IPS-18a (cell line): Measurements from ENCODE around the gene STAT4.

Source experiments
- H3K27ac ChIP-seq: one replicate; pipeline ENCODE4 v1.5.1; 2013; ENCODE audit warnings: low read length
- H3K27me3 ChIP-seq: one replicate; pipeline ENCODE4 v1.6.1; 2013; ENCODE audit warnings: mild to moderate bottlenecking, low read length; ENCODE audit not compliant: control insufficient read depth, insufficient read depth
- H3K36me3 ChIP-seq: one replicate; pipeline ENCODE4 v1.6.1; 2013; ENCODE audit warnings: low read depth, low read length; ENCODE audit not compliant: control insufficient read depth
- H3K4me1 ChIP-seq: one replicate; pipeline ENCODE4 v1.6.1; 2013; ENCODE audit warnings: low read depth, low read length; ENCODE audit not compliant: control insufficient read depth
- H3K4me3 ChIP-seq: one replicate; pipeline ENCODE4 v1.5.1; 2013; ENCODE audit warnings: low read length
- H3K9ac ChIP-seq: one replicate; pipeline ENCODE4 v1.6.1; 2013; ENCODE audit warnings: mild to moderate bottlenecking, low read length, moderate library complexity
- H3K9me3 ChIP-seq: one replicate; pipeline ENCODE4 v1.6.1; 2013; ENCODE audit warnings: low read depth, low read length; ENCODE audit not compliant: control insufficient read depth

Gene STAT4

GRCh38 chr2:191109888-191110287, 40.9 kb downstream of the STAT4 start:
- Histone ChIP-seq H3K36me3 (no peaks in the 10 kb centered on the region), H3K9ac (no peak overlapping the region), H3K4me1 (no peaks in the 10 kb centered on the region), H3K4me3 (no peak overlapping the region), H3K27ac (no peak overlapping the region), H3K27me3 (no peaks in the 10 kb centered on the region), H3K9me3 (no peaks in the 10 kb centered on the region)

- Histone ChIP-seq H3K9me3 (no peaks in the 10 kb centered on the region), H3K36me3 (no peaks in the 10 kb centered on the region), H3K4me3 (no peak overlapping the region), H3K9ac (no peak overlapping the region), H3K27me3 (no peaks in the 10 kb centered on the region), H3K27ac (no peak overlapping the region), H3K4me1 (no peaks in the 10 kb centered on the region)
Observed at GRCh38 chr2:191108331-191108730, 42.5 kb downstream of the STAT4 start.

- Histone ChIP-seq H3K4me3 (no peak overlapping the region), H3K36me3 (no peaks in the 10 kb centered on the region), H3K9me3 (no peaks in the 10 kb centered on the region), H3K4me1 (no peaks in the 10 kb centered on the region), H3K27me3 (no peaks in the 10 kb centered on the region), H3K27ac (no peak overlapping the region), H3K9ac (no peak overlapping the region)
Observed at GRCh38 chr2:191105082-191105481, 45.7 kb downstream of the STAT4 start.

GRCh38 chr2:191103774-191104173, 47.0 kb downstream of the STAT4 start:
- Histone ChIP-seq H3K36me3 (no peaks in the 10 kb centered on the region), H3K4me3 (no peak overlapping the region), H3K4me1 (no peaks in the 10 kb centered on the region), H3K27ac (no peak overlapping the region), H3K9ac (no peak overlapping the region), H3K27me3 (no peaks in the 10 kb centered on the region), H3K9me3 (no peaks in the 10 kb centered on the region)

- no peaks in the 10 kb centered on the region for H3K36me3 ChIP-seq
- no peaks in the 10 kb centered on the region for H3K9me3 ChIP-seq
- H3K4me3 ChIP-seq: no peak overlapping the region
- no peaks in the 10 kb centered on the region for H3K4me1 ChIP-seq
- H3K9ac ChIP-seq: no peak overlapping the region
- no peak overlapping the region for H3K27ac ChIP-seq
- no peaks in the 10 kb centered on the region for H3K27me3 ChIP-seq
Observed at GRCh38 chr2:191100216-191100615, 50.6 kb downstream of the STAT4 start.

- no peaks in the 10 kb centered on the region for H3K36me3 ChIP-seq
- H3K4me1 ChIP-seq: peaks cover 12% of the 10 kb centered on the region
- no peaks in the 10 kb centered on the region for H3K27me3 ChIP-seq
- peak overlapping the region; percentile 49 for H3K27ac ChIP-seq
- H3K9me3 ChIP-seq: peaks cover 7% of the 10 kb centered on the region
- no peak overlapping the region for H3K4me3 ChIP-seq
- peak overlapping the region; percentile 9 for H3K9ac ChIP-seq
Observed at GRCh38 chr2:191087311-191087710, 63.5 kb downstream of the STAT4 start.

- peak overlapping the region; percentile 49 for H3K27ac ChIP-seq
- H3K27me3 ChIP-seq: no peaks in the 10 kb centered on the region
- H3K9me3 ChIP-seq: peaks cover 7% of the 10 kb centered on the region
- H3K4me3 ChIP-seq: no peak overlapping the region
- peaks cover 12% of the 10 kb centered on the region for H3K4me1 ChIP-seq
- peak overlapping the region; percentile 9 for H3K9ac ChIP-seq
- H3K36me3 ChIP-seq: no peaks in the 10 kb centered on the region
Observed at GRCh38 chr2:191086706-191087105, 64.1 kb downstream of the STAT4 start.

GRCh38 chr2:191083540-191083939, 67.3 kb downstream of the STAT4 start:
- Histone ChIP-seq H3K9ac (no peak overlapping the region), H3K4me3 (no peak overlapping the region), H3K27ac (no peak overlapping the region), H3K4me1 (peaks cover 13% of the 10 kb centered on the region), H3K27me3 (no peaks in the 10 kb centered on the region), H3K36me3 (no peaks in the 10 kb centered on the region), H3K9me3 (peaks cover 7% of the 10 kb centered on the region)

GRCh38 chr2:191082321-191082720, 68.5 kb downstream of the STAT4 start:
- Histone ChIP-seq H3K4me3 (no peak overlapping the region), H3K27me3 (no peaks in the 10 kb centered on the region), H3K9ac (no peak overlapping the region), H3K36me3 (no peaks in the 10 kb centered on the region), H3K9me3 (peaks cover 7% of the 10 kb centered on the region), H3K4me1 (peaks cover 15% of the 10 kb centered on the region), H3K27ac (no peak overlapping the region)

- H3K9ac ChIP-seq: no peak overlapping the region
- no peak overlapping the region for H3K4me3 ChIP-seq
- peaks cover 8% of the 10 kb centered on the region for H3K4me1 ChIP-seq
- H3K27ac ChIP-seq: no peak overlapping the region
- H3K9me3 ChIP-seq: peaks cover 7% of the 10 kb centered on the region
- H3K27me3 ChIP-seq: no peaks in the 10 kb centered on the region
- H3K36me3 ChIP-seq: no peaks in the 10 kb centered on the region
Observed at GRCh38 chr2:191081411-191082155, 69.2 kb downstream of the STAT4 start.

GRCh38 chr2:191078165-191078867, 72.5 kb downstream of the STAT4 start:
- Histone ChIP-seq H3K9me3 (no peaks in the 10 kb centered on the region), H3K9ac (peak overlapping the region; percentile 13), H3K4me1 (peaks cover 6% of the 10 kb centered on the region), H3K27ac (no peak overlapping the region), H3K36me3 (no peaks in the 10 kb centered on the region), H3K27me3 (no peaks in the 10 kb centered on the region), H3K4me3 (no peak overlapping the region)

GRCh38 chr2:191070276-191070675, 80.5 kb downstream of the STAT4 start:
- no peak overlapping the region for H3K27ac ChIP-seq
- H3K9ac ChIP-seq: no peak overlapping the region
- no peaks in the 10 kb centered on the region for H3K36me3 ChIP-seq
- no peaks in the 10 kb centered on the region for H3K9me3 ChIP-seq
- H3K4me3 ChIP-seq: no peak overlapping the region
- no peaks in the 10 kb centered on the region for H3K27me3 ChIP-seq
- H3K4me1 ChIP-seq: peaks cover 7% of the 10 kb centered on the region
